H9 (cell line): ENCODE results near the gene SLC7A1. TPM values are rescaled to one million over a fixed set of nuclear protein-coding genes. Genes with fewer than 3 reads are reported as not detected.
A peak's percentile ranks its signal among the peaks of the same experiment; 100 is the strongest.

ENCODE experiments used
- DNase-seq: peaks from one replicate; pipeline ENCODE4 v3.0.0-alpha.2; 2017
- H2AFZ ChIP-seq: one replicate; pipeline ENCODE4 v1.6.1; 2013; ENCODE audit warnings: mild to moderate bottlenecking, low read length, control low read depth, moderate library complexity
- H2AK5ac ChIP-seq: 2 replicates; pipeline ENCODE4 v1.6.1; 2013; ENCODE audit warnings: low read length, control low read depth, mixed read lengths; ENCODE audit not compliant: insufficient read length
- H2BK120ac ChIP-seq: one replicate; pipeline ENCODE4 v1.6.1; 2013; ENCODE audit warnings: low read depth, mild to moderate bottlenecking, low read length, control low read depth, inconsistent platforms; ENCODE audit not compliant: poor library complexity, severe bottlenecking
- H2BK12ac ChIP-seq: 2 replicates; pipeline ENCODE4 v1.6.1; 2013; ENCODE audit warnings: low read length, control low read depth, mixed read lengths, low read depth; ENCODE audit not compliant: insufficient read length
- H2BK15ac ChIP-seq: 2 replicates; pipeline ENCODE4 v1.6.1; 2013; ENCODE audit warnings: low read depth, low read length, control low read depth
- H2BK20ac ChIP-seq: one replicate; pipeline ENCODE4 v1.6.1; 2013; ENCODE audit warnings: low read depth, mild to moderate bottlenecking, low read length, control low read depth, inconsistent platforms; ENCODE audit not compliant: poor library complexity, severe bottlenecking
- H2BK5ac ChIP-seq: 2 replicates; pipeline ENCODE4 v1.6.1; 2013; ENCODE audit warnings: low read length, control low read depth, mixed read lengths; ENCODE audit not compliant: insufficient read length
- H3K14ac ChIP-seq: 2 replicates; pipeline ENCODE4 v1.6.1; 2013; ENCODE audit warnings: low read length, control low read depth; ENCODE audit not compliant: insufficient read depth
- H3K18ac ChIP-seq: 2 replicates; pipeline ENCODE4 v1.6.1; 2013; ENCODE audit warnings: low read depth, mild to moderate bottlenecking, mixed read lengths, low read length, control low read depth; ENCODE audit not compliant: insufficient read length
- H3K23ac ChIP-seq: 2 replicates; pipeline ENCODE4 v1.6.1; 2013; ENCODE audit warnings: low read length, control low read depth, mixed read lengths, low read depth; ENCODE audit not compliant: insufficient read length
- H3K23me2 ChIP-seq: 2 replicates; pipeline ENCODE4 v1.6.1; 2013; ENCODE audit warnings: low read depth, mild to moderate bottlenecking, mixed read lengths, low read length, control low read depth; ENCODE audit not compliant: insufficient read length, poor library complexity, severe bottlenecking
- H3K27ac ChIP-seq: 2 replicates; pipeline ENCODE4 v1.5.1; 2013; ENCODE audit warnings: low read length, control low read depth, mixed read lengths, low read depth; ENCODE audit not compliant: insufficient read length
- H3K27me3 ChIP-seq: 2 replicates; pipeline ENCODE4 v1.6.1; 2013; ENCODE audit warnings: low read length, control low read depth, inconsistent platforms; ENCODE audit not compliant: insufficient read depth
- H3K4ac ChIP-seq: 2 replicates; pipeline ENCODE4 v1.6.1; 2013; ENCODE audit warnings: low read depth, mild to moderate bottlenecking, control low read depth, inconsistent platforms, low read length, moderate library complexity
- H3K4me1 ChIP-seq: 2 replicates; pipeline ENCODE4 v1.6.1; 2013; ENCODE audit warnings: low read length, control low read depth, inconsistent platforms; ENCODE audit not compliant: insufficient read depth
- H3K4me2 ChIP-seq: 2 replicates; pipeline ENCODE4 v1.6.1; 2013; ENCODE audit warnings: low read length, control low read depth, mixed read lengths; ENCODE audit not compliant: insufficient read length, insufficient read depth
- H3K56ac ChIP-seq: 2 replicates; pipeline ENCODE4 v1.6.1; 2013; ENCODE audit warnings: low read depth, mild to moderate bottlenecking, mixed read lengths, low read length, control low read depth; ENCODE audit not compliant: insufficient read length
- H3K79me1 ChIP-seq: 2 replicates; pipeline ENCODE4 v1.6.1; 2013; ENCODE audit warnings: low read depth, mild to moderate bottlenecking, moderate library complexity, low read length, control low read depth, inconsistent platforms; ENCODE audit not compliant: insufficient read depth, poor library complexity, severe bottlenecking
- H3K79me2 ChIP-seq: 2 replicates; pipeline ENCODE4 v1.6.1; 2013; ENCODE audit warnings: low read length, control low read depth, inconsistent platforms; ENCODE audit not compliant: insufficient read depth
- H3K9ac ChIP-seq: 2 replicates; pipeline ENCODE4 v1.6.1; 2013; ENCODE audit warnings: low read length, control low read depth, mixed read lengths; ENCODE audit not compliant: insufficient read length; ENCODE audit errors: extremely low read depth
- H3K9me3 ChIP-seq: one replicate; pipeline ENCODE4 v1.6.1; 2013; ENCODE audit warnings: low read depth, low read length, inconsistent platforms; ENCODE audit not compliant: control insufficient read depth
- H3T11ph ChIP-seq: one replicate; pipeline ENCODE4 v1.6.1; 2013; ENCODE audit warnings: mild to moderate bottlenecking, low read length, control low read depth, inconsistent platforms
- H4K20me1 ChIP-seq: one replicate; pipeline ENCODE4 v1.6.1; 2013; ENCODE audit not compliant: control insufficient read depth, insufficient read length, insufficient read depth
- H4K5ac ChIP-seq: 2 replicates; pipeline ENCODE4 v1.6.1; 2013; ENCODE audit warnings: low read depth, mild to moderate bottlenecking, mixed read lengths, low read length, control low read depth; ENCODE audit not compliant: insufficient read length
- H4K8ac ChIP-seq: replicated peaks from 2 replicates; pipeline ENCODE4 v1.6.1; 2013; ENCODE audit warnings: low read length, control low read depth, mixed read lengths, low read depth; ENCODE audit not compliant: insufficient read length
- H4K91ac ChIP-seq: 2 replicates; pipeline ENCODE4 v1.6.1; 2013; ENCODE audit warnings: low read depth, mild to moderate bottlenecking, moderate library complexity, mixed read lengths, low read length, control low read depth; ENCODE audit not compliant: insufficient read length
- H3K27ac Mint-ChIP-seq, 3 experiments: 2 replicates in 2 of 3; 3 replicates in 1 of 3; pipeline ENCODE4 v1.8.0; 2020 to 2021; ENCODE audit warnings: mixed read lengths in 3 of 3, mild to moderate bottlenecking in 1 of 3, moderate library complexity in 1 of 3
- H3K27me3 Mint-ChIP-seq: 2 replicates; pipeline ENCODE4 v1.8.0; 2021; ENCODE audit warnings: low read depth, mild to moderate bottlenecking, moderate library complexity, mixed read lengths
- H3K36me3 Mint-ChIP-seq, 3 experiments: 2 replicates in 2 of 3; 3 replicates in 1 of 3; pipeline ENCODE4 v1.8.0; 2020 to 2021; ENCODE audit warnings: low read depth in 3 of 3, mixed read lengths in 3 of 3; ENCODE audit not compliant: insufficient read depth in 1 of 3
- H3K4me1 Mint-ChIP-seq, 2 experiments: 2 replicates each; pipeline ENCODE4 v1.8.0; 2020; ENCODE audit warnings: mixed read lengths in 2 of 2
- H3K4me3 Mint-ChIP-seq, 2 experiments: 2 replicates in 1 of 2; 3 replicates in 1 of 2; pipeline ENCODE4 v1.8.0; 2020 to 2021; ENCODE audit warnings: mild to moderate bottlenecking in 2 of 2, mixed read lengths in 2 of 2, moderate library complexity in 1 of 2
- H3K9me3 Mint-ChIP-seq, 2 experiments: 2 replicates in 1 of 2; 3 replicates in 1 of 2; pipeline ENCODE4 v1.8.0; 2020; ENCODE audit warnings: mild to moderate bottlenecking in 2 of 2, mixed read lengths in 2 of 2, moderate library complexity in 1 of 2
- CTCF ChIP-seq: fragments of 200-600 bp; sonication (generic); conservative IDR thresholded peaks from 3 replicates; pipeline ENCODE4 v1.8.0; 2021; ENCODE audit warnings: antibody characterized with exemption, mild to moderate bottlenecking
- WGBS: extraction: QIAGEN DNeasy Blood & Tissue Kit; methylation state at CpG from one replicate; pipeline ENCODE4 v1.1.7; 2013; ENCODE audit warnings: missing lambda C conversion rate, low lambda C conversion rate, mixed read lengths; ENCODE audit not compliant: insufficient read length; ENCODE audit errors: extremely low coverage; 5-methylcytosine and 5-hydroxymethylcytosine counted together
- total RNA-seq: library from RNA; stranded (reverse); gene quantifications from 2 replicates; pipeline ENCODE4 v1.2.1, GENCODE V29; 2021

The SLC7A1 gene
- total RNA-seq, 1 experiment from 2014 or later = 109 TPM

- H3K56ac ChIP-seq = no peak overlapping the region
- no peak overlapping the region for H3T11ph ChIP-seq
- H4K5ac ChIP-seq = no peak overlapping the region
- H3K23ac ChIP-seq = no peak overlapping the region
- H3K9ac ChIP-seq = no peak overlapping the region
- Mint-ChIP-seq H3K36me3 (peaks cover 9 to 14% (median 9%) of the 10 kb centered on the region in 3 experiments; a peak in 5 of 7 replicates), H3K9me3 (no peaks in the 10 kb centered on the region; a peak in 1 of 5 replicates), H3K27ac (peak overlapping the region in 2 of 3 experiments; percentile 20 to 45; a peak in 3 of 7 replicates), H3K4me3 (peak overlapping the region in 1 of 2 experiments; percentile 28; a peak in 3 of 5 replicates), H3K4me1 (peaks cover 64 to 80% of the 10 kb centered on the region in 2 experiments), H3K27me3 (no peaks in the 10 kb centered on the region)
- H3K27ac ChIP-seq = no peak overlapping the region
- no peaks in the 10 kb centered on the region for H3K27me3 ChIP-seq
- no peak overlapping the region for H3K14ac ChIP-seq
- H2AFZ ChIP-seq = no peak overlapping the region
- no peak overlapping the region for H2BK120ac ChIP-seq
- no peak overlapping the region for H3K4ac ChIP-seq
- peaks cover 9% of the 10 kb centered on the region for H3K79me1 ChIP-seq
- no peak overlapping the region for H2AK5ac ChIP-seq
- no peak overlapping the region for H2BK20ac ChIP-seq
- H3K79me2 ChIP-seq = peaks cover 76% of the 10 kb centered on the region
- peaks cover 2% of the 10 kb centered on the region for H4K20me1 ChIP-seq
- H3K18ac ChIP-seq = no peak overlapping the region
- no peak overlapping the region for H2BK5ac ChIP-seq
- H3K4me1 ChIP-seq = peaks cover 30% of the 10 kb centered on the region; the same call in 1 of the 2 replicates
- no peak for TF ChIP-seq CTCF
- no peak overlapping the region for H2BK12ac ChIP-seq
- H2BK15ac ChIP-seq = no peak overlapping the region
- no peaks in the 10 kb centered on the region for H3K23me2 ChIP-seq
- WGBS = no CpG with 5 or more reads among the region's 10 CpGs
- DNase-seq = no peak
- no peak overlapping the region for H4K91ac ChIP-seq
- H4K8ac ChIP-seq = no peak overlapping the region
- H3K9me3 ChIP-seq = no peaks in the 10 kb centered on the region
- no peak overlapping the region for H3K4me2 ChIP-seq
Measured at GRCh38 chr13:29582171-29582570, 13.3 kb downstream of the SLC7A1 start.
